Ramos (cell line): ENCODE results near the gene CACNB1.

ENCODE experiments used
- in situ Hi-C: fragments of 300-500 bp; cut with MboI; formaldehyde crosslinking; loops from one replicate; pipeline ENCODE4 v1.14.3; 2022; ENCODE audit warnings: low sequenced_read_pairs; ENCODE audit not compliant: unreplicated experiment

Gene CACNB1

DNA sequence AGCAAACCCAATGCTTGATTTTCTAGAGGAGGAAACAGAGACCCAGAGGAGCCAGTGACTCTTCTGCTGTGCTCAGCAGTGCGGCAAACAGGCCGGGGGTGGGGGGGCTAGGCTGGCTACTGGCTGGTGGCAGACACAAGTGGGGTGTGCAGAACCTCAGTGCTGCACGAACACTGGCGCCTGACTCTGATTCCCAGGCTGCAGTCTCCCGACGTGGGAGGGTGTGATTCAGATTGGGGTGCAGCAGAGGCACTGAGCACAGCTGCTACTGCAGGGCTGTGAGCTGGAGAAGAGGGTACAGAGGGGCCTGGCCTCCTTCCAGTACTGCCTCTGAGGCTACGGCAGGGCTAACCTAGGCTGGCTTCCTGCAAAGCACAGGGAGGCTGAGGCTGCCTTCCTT is 10.7 kb upstream of the CACNB1 start:
- in situ Hi-C loops = loop anchor here (5.0 kb wide), 1 partner anchor 34 kb away; no protein-coding TSS in a partner anchor

DNA sequence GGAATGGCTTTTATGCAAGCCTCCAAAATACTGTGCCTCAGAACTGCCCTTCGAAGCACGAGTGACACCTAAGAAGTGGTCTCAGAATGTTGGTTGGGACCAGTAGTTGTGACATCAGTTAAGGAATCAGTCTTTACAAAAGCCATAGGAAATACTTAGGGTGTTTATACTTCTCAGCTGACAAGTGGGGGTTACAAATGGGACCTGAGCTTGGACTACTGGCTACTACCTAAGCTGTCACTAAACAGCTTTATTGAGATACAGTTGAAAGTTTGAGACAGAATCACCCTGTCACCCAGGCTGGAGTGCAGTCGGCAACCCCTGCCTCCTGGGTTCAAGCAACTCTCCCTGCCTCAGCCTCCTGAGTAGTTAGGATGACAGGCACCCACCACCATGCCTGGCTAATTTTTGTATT is 7.7 kb upstream of the CACNB1 start:
- in situ Hi-C loops = loop anchor here (5.0 kb wide), 1 partner anchor 37 kb away; no protein-coding TSS in a partner anchor

DNA sequence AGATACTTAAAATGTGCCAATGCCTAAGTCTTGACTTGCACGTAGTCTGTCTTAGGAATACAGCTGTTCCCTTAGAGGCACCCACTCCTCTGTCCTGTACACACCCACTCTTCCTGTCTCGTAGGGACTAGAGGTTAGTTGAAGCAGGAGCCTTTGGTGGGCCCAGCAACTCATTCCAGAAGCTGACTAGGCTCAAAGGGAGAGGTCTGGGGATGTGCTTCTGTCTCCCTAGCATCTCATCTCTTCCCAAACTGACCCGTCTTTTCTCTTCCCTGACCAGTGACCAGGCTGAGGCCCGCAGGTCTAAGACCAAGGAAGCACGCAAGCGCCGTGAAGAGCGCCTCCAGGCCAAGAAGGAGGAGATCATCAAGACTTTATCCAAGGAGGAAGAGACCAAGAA is 6.8 kb upstream of the CACNB1 start:
- in situ Hi-C loops = no loop called here

DNA sequence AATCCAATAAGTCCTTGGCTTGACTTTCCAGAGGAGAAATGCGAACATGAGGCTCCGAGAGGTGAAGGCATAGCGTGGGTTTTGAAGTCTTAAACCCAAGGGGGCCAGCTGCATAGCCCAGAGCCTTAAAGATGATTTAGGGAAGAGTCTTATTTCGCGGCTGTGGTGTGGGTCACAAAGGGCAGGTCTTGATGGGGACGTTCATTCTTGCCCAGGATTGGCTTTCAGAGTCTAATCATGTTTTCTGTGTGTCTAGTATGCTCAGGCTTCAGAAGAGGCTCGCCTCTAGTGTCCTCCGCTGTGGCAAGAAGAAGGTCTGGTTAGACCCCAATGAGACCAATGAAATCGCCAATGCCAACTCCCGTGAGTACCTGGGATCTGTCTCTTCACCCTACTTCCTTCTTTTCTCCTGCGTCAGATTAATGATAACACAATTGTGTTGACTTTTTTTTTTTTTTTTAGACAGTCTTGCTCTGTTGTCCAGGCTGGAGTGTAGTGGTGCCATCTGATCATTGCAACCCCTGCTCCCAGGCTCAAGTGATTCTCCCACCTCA is 3.6 kb upstream of the CACNB1 start:
- in situ Hi-C loops = no loop called here

DNA sequence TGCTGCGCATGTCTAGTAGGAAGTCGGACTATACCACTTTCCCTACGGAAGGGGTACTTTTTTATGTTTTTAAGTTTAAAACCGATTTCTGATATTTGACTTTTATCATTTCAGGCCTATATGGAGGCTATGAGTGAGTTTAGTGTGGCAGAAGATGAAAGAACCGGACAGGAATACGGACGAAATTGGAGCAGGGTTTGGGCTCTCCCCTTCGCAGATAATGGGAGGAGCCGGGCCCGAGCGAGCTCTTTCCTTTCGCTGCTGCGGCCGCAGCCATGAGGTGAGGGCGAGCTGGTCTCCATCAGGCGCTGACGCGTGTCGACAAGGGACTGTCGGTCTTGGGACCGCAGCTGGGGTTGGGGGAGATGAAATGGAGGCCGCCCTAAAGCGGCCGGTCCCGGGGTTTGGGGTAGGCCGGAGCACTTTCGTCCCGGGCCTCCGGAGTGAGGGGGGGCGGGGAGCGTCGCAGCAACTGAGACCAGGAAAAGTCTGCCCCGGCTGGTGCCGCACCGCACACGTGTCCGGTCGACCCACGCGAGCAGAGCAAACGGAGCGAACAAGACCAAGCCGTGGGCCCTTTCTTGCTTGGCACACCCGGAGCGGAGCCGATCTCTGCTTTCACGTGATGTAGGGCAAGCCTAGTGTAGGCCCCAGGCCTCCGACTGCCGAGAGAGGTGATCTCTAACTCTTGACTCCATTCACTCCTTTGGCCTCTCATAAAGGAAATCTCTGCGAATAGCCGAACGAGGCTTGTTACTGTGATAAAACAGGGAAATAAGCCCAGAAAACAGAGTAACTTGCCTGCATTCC is 2.8 kb upstream of the CACNB1 start, which contains the start of gene RPL19:
Gene RPL19 (plus strand): TSS at position 214 of the 810 bp plus-strand sequence. CDS start 62 bp downstream, at position 276.
- in situ Hi-C loops = no loop called here

DNA sequence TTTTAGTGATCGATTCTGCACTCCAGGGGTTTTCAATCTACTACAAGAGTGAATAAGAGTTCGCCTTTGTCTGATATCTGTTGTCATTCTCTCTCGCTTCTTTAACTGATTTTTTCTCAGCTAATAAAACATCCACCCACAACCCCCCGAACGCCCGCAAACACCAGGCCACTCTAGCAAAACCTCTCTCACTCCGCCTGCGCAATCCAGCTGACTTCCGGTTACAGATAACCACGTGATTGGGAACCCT is 2.3 kb upstream of the CACNB1 start:
- in situ Hi-C loops = no loop called here

DNA sequence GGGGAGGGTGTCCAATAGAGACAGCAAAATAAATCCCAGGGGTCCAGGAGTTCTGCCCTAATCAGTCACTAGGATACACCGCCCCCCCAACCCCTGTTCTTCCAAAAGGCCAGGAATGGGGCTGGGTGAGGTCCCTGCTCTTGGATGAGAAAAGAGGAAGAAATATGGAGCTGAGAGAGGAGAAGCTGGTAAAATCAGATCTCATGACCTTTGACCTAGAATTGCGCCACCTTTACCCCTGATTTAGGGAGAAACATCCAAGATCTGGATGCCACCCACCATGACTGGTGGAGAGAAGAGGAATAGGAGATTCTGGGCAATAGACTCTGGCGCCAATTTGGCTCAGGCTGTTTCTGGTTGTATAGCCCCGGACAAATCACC is 707 bp upstream of the CACNB1 start:
- in situ Hi-C loops = no loop called here

DNA sequence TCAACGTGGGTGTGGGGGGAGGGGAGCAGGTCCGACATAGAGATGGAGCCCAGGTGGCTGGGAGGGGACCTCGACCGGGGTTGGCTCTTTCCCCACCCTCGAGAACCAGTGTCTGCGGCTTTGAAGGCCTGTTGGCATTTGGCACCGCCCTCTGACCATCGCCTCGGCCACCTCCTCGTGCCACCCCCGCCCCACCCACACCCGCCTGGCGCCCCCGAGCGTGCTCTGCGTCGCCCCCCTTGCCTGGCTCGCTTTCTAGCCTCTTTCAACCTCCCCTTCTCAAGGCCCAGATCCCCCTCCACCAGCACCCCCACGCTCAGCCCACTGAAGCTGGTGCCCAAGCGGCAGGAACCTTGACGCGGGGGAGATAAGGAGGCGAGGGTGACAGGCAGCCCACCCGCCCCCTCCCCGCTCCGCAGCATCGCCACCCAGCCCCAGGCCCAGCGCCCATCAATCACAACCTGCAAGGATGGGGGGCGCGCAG is 619 bp downstream of the CACNB1 start:
- in situ Hi-C loops = no loop called here

DNA sequence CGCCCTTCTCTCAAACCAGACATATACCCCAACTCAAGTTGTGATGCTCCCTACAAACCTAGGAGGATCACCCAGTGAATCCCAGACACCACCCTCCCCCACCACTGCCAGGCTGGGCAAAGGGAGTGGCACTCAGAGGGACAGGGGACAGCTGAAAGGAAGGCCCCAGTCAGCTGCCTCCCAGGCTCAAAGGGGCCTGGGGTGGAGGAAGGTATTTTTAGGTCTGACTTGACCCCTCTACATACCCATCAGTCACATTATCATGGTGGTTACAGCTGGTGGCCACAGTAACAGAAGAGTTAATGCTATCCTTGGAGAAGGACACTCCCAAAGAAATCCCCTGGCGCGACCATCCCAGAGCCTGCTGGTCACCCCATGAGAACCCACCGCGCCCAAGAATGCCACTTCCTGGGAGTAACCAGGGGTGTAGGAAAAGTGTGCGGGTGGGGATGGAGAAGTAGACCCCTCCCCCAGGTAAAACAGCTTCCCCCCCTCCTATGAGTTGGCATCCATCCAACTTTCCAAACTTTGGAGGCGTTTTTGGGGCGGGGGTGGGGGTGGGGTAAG is 1.1 kb downstream of the CACNB1 start:
- in situ Hi-C loops = no loop called here

DNA sequence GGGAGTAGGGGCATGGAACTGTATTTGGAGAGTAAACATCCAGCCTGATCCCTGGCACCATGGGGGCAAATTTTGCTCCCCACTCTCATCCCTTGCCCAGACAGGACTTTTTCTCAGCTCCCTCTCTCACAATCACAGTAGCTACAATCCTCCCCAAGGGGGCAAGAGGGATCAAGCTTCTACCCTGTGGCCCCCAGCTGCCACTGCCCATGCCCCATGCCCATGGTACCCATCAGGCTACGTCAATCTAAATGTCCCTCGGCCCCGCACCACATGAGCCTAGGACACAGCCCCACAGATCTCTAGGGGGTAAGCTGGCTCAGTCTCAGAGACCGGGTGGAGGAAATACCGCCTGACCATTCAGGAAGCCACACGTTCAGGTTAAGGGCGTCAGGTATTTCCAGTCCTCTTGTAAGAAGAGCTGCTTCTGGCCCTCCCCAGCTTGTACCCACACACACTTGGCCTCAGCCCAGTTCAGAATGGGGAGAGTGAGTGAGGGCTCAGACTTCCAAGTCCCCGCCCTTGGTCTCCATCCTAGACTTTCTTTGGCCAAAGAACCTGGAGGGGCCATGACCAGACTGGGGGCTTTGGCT is 1.8 kb downstream of the CACNB1 start:
- in situ Hi-C loops = no loop called here

DNA sequence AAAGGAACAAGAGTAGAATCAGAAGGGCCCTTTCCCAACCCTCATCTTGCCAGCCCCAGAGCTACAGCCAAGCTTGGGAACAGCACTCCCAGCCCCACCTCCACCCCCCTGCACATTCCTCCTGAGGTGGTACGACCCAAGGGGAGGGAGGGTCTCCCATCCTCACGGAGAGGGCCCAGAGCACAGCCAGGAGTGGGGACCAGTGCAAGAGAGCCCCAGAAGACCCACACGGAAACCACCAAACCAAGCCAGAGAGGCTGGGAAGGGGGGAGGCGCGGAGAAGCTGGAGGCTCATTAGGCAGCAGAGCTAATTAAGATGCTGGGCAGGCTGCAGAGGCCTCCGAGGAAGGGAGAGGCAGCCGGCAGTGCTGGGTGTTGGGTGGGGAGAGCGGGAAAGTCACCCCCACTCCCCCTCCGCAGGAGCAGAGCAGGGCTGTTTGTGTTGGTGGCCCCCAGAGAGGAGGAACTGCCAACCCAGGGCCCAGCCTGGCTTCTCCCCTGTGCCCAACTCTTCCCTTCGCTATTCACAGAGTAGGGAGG is 2.4 kb downstream of the CACNB1 start:
- in situ Hi-C loops = no loop called here

DNA sequence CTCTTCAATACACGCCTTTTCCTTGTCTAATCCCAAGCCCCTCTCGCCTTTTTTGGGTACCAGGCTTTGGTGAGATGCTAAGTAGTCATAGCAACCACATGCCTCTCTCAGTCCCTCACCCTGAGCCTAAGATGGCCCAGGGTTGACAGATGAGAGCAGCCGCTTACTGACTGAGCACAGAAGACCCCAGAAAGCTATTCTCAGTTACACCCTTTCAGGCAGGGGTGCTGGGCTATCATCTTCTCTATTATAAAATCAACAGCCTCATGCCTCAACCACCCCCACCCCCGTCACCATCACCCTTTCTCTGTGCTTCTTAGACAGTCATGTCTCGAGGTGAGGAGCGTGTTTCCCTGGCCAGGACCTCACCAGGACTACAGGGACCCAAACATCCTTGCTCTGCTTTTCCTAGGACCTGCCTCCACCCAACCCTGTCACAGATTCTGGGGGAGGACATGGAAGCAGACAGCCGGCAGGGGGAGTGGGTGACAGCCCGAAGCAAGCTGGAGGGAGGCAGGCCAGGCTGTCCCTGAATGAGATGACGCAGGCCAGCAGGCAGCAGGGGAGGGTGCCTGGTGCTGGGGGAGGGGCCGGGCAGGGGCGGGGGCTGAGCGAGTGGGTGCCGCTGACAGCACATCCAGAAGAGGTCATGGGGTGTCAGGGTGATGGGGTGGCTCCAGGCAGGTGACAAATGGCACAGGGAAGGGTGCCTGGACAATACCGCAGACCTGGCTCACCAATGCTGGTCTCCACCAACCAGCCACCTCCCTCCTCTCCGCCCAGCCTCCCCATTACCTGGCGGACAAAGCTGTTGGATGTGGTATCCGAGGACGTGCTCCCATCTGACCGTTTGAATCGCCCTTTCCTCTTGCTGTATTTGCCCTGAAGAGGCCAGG is 3.1 kb downstream of the CACNB1 start:
- in situ Hi-C loops = no loop called here

DNA sequence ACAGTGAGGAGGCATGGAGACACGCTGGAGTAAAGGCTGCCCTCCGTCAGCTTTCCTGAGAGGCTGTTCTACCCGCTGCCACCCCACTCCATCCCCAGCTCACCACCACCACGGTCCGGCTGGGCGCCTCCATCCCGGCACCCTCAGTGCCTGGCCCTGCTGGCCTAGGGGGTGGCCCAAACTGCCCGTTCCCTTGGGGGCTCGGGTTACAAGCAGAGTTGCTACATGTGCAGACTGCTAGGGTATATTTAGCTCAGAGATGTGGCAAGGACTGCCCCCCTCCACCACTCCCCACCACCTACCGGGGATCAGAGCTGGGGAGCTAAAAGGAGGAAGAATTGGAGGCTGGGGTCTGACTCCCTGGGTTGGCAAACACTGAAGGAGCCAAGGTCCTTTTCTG is 4.1 kb downstream of the CACNB1 start:
- in situ Hi-C loops = no loop called here

DNA sequence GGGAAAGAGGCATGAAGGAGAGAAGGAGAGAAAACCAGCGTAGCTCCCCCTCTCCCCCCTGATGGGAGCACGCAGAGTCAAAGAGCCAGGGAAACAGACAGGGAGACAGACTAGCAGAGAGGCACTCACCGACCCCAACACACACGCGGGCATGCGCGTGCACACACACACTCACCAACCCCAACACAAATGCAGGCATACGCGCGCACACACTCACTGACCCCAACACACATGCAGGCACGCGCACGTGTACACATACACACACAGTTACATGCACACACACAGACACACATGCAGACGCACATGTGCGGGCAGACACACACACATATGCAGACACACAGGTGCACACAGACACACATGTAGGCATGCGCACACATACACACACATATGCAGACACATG is 4.6 kb downstream of the CACNB1 start:
- in situ Hi-C loops = no loop called here

DNA sequence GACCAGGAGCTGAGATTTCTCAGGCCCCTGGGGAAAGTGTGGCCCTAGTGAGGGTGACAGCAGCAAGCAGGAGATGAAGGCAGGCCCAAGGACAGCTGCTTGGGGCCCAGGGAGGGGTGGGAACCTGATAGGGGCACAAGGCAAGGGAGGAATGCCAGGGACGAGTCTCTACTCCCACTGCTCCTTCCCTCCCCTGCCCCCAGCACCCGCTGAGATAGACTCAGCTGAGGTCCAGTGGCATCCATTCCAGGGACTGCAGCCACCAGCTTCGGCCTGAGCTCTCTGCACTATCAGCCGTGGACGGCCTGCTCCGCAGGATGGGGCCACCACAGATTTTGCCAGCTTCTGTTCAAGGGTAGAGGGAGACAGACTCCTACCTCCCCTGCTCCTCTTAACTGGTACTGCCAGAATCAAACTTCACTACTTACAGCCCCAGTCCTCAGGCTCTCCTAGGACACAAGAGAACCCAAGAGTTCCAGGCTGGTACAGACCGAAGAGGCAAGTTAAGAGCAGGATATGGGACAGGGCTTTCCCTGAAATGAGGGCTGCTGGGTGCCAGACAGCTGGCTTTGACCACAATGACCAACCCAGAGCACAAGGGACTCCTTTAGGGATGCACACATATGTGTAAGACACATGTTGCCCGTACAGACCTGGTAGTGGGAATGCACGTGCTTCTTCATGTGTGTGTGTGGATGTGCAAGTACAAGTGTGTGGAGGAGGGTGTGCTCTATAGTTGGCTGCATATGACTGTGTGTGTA is 5.5 kb downstream of the CACNB1 start:
- in situ Hi-C loops = no loop called here

DNA sequence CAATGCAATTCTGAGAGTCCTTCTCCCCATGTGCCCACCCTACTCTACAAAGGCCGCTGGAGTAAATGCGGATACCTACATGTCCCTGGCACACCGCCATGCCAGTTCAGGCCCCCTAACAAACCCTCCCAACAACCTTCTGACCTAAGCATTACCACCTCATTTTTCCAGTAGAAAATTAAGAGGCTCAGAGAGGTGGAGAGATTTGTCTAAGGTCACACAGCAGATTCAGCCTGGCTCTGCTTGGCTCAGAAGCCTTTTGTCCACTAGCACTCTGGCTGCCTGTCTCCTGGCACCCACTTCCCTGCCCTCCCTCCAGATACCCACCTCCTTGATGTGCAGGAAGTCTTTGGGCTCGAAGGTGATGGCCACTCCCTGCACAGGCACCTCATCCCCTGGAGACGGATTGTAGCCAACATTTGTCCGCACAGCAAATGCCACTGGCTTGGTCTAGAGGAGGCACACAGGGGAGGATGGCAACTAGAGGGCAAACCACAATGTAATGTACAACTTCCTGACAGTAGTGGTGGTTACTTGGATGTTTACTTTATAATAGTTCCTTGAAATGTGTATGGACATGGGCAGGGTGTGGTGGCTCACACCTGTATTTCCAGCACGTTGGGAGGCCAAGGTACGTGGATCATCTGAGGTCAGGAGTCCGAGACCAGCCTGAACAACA is 10.2 kb downstream of the CACNB1 start:
- in situ Hi-C loops = no loop called here

DNA sequence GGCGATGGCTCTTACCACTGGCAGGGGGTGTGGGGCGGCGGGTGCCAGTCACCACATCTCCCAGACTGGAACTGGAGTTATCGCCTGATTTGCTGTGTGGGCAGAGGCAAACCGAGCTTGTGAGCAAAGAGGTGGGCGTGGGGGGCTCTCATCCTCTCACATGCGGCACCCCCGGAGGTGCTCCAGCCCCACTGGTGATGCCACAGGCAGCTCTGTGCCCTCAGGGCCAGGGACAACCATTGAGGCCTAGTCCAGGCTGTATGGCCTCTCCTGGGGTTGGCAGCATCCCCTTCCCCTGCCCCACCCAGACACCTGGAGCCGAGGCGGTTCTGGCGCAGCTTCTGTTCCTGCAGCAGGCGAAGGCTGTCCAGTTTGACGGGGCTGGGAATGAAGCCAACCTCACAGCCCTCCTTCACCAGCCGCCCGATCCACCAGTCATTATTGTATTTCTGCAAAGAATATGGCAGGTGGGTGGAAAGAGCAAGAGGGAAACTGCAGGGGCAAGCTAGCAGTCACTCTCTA is 10.9 kb downstream of the CACNB1 start:
- in situ Hi-C loops = no loop called here

DNA sequence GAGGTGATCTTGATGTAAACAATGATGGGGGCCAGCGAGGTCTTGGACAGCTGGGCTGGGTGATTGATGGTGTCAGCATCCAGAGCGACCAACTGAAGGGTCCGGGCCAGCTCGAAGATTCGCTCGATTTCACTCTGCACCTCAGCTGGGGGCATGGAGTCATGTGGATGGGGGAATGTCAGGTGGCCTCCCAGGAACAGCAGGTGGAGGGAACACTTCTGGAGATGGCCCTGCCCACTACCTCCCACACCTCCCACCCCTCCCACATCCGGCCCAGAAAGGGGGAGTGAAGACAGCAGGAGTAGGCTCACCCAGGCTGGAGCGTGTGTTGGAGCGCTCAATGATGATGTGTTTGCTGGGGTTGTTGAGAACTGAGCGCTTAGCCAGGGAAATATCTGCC is 13.7 kb downstream of the CACNB1 start:
- in situ Hi-C loops = no loop called here

DNA sequence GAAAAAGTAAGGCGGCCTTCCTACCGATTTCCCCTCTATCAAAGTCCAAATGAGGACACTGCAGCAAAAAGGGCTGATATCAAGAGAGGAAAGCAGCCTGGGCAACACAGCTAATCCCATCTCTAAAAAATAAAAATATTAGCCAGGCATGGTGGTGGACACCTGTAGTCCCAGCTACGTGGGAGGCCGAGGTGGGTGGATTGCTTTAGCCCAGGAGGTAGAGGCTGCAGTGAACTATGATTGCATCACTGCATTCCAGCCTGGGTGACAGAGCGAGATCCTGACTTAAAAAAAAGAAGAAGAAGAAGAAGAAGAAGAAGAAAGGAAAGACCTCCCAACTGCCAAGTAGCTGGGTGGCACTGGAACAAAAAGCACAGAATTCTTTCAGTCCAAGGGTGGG is 14.4 kb downstream of the CACNB1 start:
- in situ Hi-C loops = no loop called here
